Measurements from ENCODE around the gene ADGRV1.

GRCh38 chr5:90562341-90562740 is 3.7 kb downstream of the ADGRV1 start:
- TF ChIP-seq, protein P1, sequence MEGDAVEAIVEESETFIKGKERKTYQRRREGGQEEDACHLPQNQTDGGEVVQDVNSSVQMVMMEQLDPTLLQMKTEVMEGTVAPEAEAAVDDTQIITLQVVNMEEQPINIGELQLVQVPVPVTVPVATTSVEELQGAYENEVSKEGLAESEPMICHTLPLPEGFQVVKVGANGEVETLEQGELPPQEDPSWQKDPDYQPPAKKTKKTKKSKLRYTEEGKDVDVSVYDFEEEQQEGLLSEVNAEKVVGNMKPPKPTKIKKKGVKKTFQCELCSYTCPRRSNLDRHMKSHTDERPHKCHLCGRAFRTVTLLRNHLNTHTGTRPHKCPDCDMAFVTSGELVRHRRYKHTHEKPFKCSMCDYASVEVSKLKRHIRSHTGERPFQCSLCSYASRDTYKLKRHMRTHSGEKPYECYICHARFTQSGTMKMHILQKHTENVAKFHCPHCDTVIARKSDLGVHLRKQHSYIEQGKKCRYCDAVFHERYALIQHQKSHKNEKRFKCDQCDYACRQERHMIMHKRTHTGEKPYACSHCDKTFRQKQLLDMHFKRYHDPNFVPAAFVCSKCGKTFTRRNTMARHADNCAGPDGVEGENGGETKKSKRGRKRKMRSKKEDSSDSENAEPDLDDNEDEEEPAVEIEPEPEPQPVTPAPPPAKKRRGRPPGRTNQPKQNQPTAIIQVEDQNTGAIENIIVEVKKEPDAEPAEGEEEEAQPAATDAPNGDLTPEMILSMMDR (IDR thresholded peaks at IDR 0.05; ENCODE audit: poor library complexity, severe bottlenecking): no peak
- no peak for TF ChIP-seq EZH2 (IDR thresholded peaks at IDR 0.05; ENCODE audit: borderline replicate concordance, insufficient read depth, low read length, poor library complexity, severe bottlenecking)
- no peak for TF ChIP-seq POLR2AphosphoS5 (IDR thresholded peaks at IDR 0.05)
- no peak for TF ChIP-seq TAF1 (IDR thresholded peaks at IDR 0.05; ENCODE audit: low read depth)
- TF ChIP-seq RAD21 (conservative IDR thresholded peaks at IDR 0.05): no peak
- TF ChIP-seq EP300 (conservative IDR thresholded peaks at IDR 0.05; ENCODE audit: poor library complexity, severe bottlenecking): no peak
- no peak for TF ChIP-seq MXI1 (conservative IDR thresholded peaks at IDR 0.05; ENCODE audit: poor library complexity, severe bottlenecking)

Measured in neural cell (in vitro differentiated cells).